Panc1 (cell line): ENCODE measurements around the gene SLAMF1. TPM values are rescaled to one million over a fixed set of nuclear protein-coding genes. Genes with fewer than 3 reads are reported as not detected.

Experiments
- ATAC-seq: fragments of 200-7000 bp; cut with Tn5 transposase; 2 replicates; pipeline ENCODE4 v1.9.1; 2020; ENCODE audit warnings: mild to moderate bottlenecking, moderate library complexity
- BruUV-seq: library from RNA; stranded (reverse); fragments of 400-500 nt; replicated peaks from 2 replicates; lab custom pipeline; 2021; lab: Mats Ljungman, UMichigan
- CTCF ChIA-PET: fragments of 300-600 bp; sonication (Branson Sonifier 250); formaldehyde crosslinking; loops from one replicate; lab custom pipeline; 2022; ENCODE audit warnings: antibody characterized with exemption; lab: Charles Lee
- POLR2A ChIA-PET: fragments of 300-600 bp; sonication (Branson Sonifier 250); formaldehyde crosslinking; loops from one replicate; lab custom pipeline; 2022; ENCODE audit warnings: antibody characterized with exemption; lab: Charles Lee
- DNase-seq: peaks from one replicate; pipeline ENCODE4 v3.0.0-alpha.2; 2010; ENCODE audit warnings: low read depth, low spot score
- H3K27ac ChIP-seq: 2 replicates; pipeline ENCODE4 v1.5.1; 2011; ENCODE audit warnings: mild to moderate bottlenecking, low read length, inconsistent platforms
- H3K27me3 ChIP-seq: fragments of 200-500 bp; sonication (Bioruptor generic); 2 replicates; pipeline ENCODE4 v1.6.0; 2014; ENCODE audit warnings: low read length, inconsistent platforms; ENCODE audit not compliant: control insufficient read depth, insufficient read depth
- H3K36me3 ChIP-seq: fragments of 200-500 bp; sonication (Bioruptor generic); 2 replicates; pipeline ENCODE4 v1.5.1; 2014; ENCODE audit warnings: inconsistent platforms, mild to moderate bottlenecking, low read length, moderate library complexity; ENCODE audit not compliant: control insufficient read depth, insufficient read depth
- H3K4me1 ChIP-seq: 2 replicates; pipeline ENCODE4 v1.5.1; 2011; ENCODE audit warnings: inconsistent platforms, mild to moderate bottlenecking, low read length, moderate library complexity; ENCODE audit not compliant: control insufficient read depth, insufficient read depth
- H3K4me3 ChIP-seq, 2 experiments: 2 replicates each; pipeline ENCODE4 v1.5.1; 2011 to 2012; ENCODE audit warnings: low read depth in 2 of 2, low read length in 2 of 2, mild to moderate bottlenecking in 2 of 2, inconsistent platforms in 1 of 2, moderate library complexity in 1 of 2
- H3K9me3 ChIP-seq: fragments of 200-500 bp; sonication (Bioruptor generic); 2 replicates; pipeline ENCODE4 v1.5.1; 2014; ENCODE audit warnings: low read depth, mild to moderate bottlenecking, inconsistent platforms, low read length, moderate library complexity; ENCODE audit not compliant: control insufficient read depth, insufficient read depth
- POLR2AphosphoS5 ChIP-seq: IDR thresholded peaks from 2 replicates; pipeline ENCODE4 v1.6.1; 2012; ENCODE audit warnings: mild to moderate bottlenecking, low read depth, low read length, moderate library complexity
- SIN3A ChIP-seq: IDR thresholded peaks from 2 replicates; pipeline ENCODE4 v1.6.1; 2012; ENCODE audit warnings: low read depth, mild to moderate bottlenecking, low read length, moderate library complexity, borderline replicate concordance; ENCODE audit not compliant: insufficient read depth
- TCF7L2 ChIP-seq: IDR thresholded peaks from 2 replicates; pipeline ENCODE4 v1.6.1; 2011; ENCODE audit warnings: mild to moderate bottlenecking, low read depth, low read length, inconsistent platforms
- in situ Hi-C: cut with HindIII; loops from 2 replicates; pipeline ENCODE4 v1.10.0; 2016; ENCODE audit warnings: low sequenced_read_pairs, low pct_unique_long_range_greater_than_20kb
- intact Hi-C: fragments of 100-400 bp; cut with micrococcal nuclease; formaldehyde crosslinking; loops from one replicate; pipeline ENCODE4 v1.10.0; 2022; ENCODE audit not compliant: unreplicated experiment
- total RNA-seq: library from RNA; stranded (reverse); gene quantifications from one replicate; pipeline ENCODE4 v1.2.1, GENCODE V29; 2021; ENCODE audit not compliant: unreplicated experiment
- TF ChIP-seq, protein P1 (sequence below): fragments of 450-650 bp; IDR thresholded peaks from 2 replicates; pipeline ENCODE4 v1.5.1; 2017; ENCODE audit warnings: mild to moderate bottlenecking
- TF ChIP-seq, protein P2 (sequence below), 2 experiments: IDR thresholded peaks; 2 replicates each; pipeline ENCODE4 v1.6.1; 2011 to 2012; ENCODE audit warnings: low read depth in 2 of 2, control low read depth in 1 of 2, low read length in 1 of 2, mild to moderate bottlenecking in 1 of 2, moderate library complexity in 1 of 2; ENCODE audit not compliant: insufficient read depth in 1 of 2

Gene SLAMF1
- total RNA-seq, 1 experiment from 2014 or later = not detected

GRCh38 chr1:160636076-160636475 lies 10.8 kb downstream of the SLAMF1 start:
- in situ Hi-C loops (no loop called here), intact Hi-C loops (no loop called here)
- ChIA-PET CTCF (no interaction called here), POLR2A (no interaction called here)
- Histone ChIP-seq H3K4me1 (no peaks in the 10 kb centered on the region), H3K4me3 (no peak overlapping the region), H3K36me3 (no peaks in the 10 kb centered on the region), H3K27me3 (peaks cover 2% of the 10 kb centered on the region; the same call in 1 of the 2 replicates), H3K27ac (no peak overlapping the region), H3K9me3 (no peaks in the 10 kb centered on the region)
- no TSS peak for BruUV-seq
- no peak for TF ChIP-seq SIN3A
- TF ChIP-seq, protein P1, sequence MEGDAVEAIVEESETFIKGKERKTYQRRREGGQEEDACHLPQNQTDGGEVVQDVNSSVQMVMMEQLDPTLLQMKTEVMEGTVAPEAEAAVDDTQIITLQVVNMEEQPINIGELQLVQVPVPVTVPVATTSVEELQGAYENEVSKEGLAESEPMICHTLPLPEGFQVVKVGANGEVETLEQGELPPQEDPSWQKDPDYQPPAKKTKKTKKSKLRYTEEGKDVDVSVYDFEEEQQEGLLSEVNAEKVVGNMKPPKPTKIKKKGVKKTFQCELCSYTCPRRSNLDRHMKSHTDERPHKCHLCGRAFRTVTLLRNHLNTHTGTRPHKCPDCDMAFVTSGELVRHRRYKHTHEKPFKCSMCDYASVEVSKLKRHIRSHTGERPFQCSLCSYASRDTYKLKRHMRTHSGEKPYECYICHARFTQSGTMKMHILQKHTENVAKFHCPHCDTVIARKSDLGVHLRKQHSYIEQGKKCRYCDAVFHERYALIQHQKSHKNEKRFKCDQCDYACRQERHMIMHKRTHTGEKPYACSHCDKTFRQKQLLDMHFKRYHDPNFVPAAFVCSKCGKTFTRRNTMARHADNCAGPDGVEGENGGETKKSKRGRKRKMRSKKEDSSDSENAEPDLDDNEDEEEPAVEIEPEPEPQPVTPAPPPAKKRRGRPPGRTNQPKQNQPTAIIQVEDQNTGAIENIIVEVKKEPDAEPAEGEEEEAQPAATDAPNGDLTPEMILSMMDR = no peak
- no peak for TF ChIP-seq POLR2AphosphoS5
- no peak for TF ChIP-seq TCF7L2
- TF ChIP-seq, protein P2, sequence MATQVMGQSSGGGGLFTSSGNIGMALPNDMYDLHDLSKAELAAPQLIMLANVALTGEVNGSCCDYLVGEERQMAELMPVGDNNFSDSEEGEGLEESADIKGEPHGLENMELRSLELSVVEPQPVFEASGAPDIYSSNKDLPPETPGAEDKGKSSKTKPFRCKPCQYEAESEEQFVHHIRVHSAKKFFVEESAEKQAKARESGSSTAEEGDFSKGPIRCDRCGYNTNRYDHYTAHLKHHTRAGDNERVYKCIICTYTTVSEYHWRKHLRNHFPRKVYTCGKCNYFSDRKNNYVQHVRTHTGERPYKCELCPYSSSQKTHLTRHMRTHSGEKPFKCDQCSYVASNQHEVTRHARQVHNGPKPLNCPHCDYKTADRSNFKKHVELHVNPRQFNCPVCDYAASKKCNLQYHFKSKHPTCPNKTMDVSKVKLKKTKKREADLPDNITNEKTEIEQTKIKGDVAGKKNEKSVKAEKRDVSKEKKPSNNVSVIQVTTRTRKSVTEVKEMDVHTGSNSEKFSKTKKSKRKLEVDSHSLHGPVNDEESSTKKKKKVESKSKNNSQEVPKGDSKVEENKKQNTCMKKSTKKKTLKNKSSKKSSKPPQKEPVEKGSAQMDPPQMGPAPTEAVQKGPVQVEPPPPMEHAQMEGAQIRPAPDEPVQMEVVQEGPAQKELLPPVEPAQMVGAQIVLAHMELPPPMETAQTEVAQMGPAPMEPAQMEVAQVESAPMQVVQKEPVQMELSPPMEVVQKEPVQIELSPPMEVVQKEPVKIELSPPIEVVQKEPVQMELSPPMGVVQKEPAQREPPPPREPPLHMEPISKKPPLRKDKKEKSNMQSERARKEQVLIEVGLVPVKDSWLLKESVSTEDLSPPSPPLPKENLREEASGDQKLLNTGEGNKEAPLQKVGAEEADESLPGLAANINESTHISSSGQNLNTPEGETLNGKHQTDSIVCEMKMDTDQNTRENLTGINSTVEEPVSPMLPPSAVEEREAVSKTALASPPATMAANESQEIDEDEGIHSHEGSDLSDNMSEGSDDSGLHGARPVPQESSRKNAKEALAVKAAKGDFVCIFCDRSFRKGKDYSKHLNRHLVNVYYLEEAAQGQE (IDR thresholded peaks at IDR 0.05; ENCODE audit: insufficient read depth in 1 of 2, low read depth in 2 of 2, low read length in 1 of 2) = no peak
- ATAC-seq = no peak
- no peak for DNase-seq

DNA sequence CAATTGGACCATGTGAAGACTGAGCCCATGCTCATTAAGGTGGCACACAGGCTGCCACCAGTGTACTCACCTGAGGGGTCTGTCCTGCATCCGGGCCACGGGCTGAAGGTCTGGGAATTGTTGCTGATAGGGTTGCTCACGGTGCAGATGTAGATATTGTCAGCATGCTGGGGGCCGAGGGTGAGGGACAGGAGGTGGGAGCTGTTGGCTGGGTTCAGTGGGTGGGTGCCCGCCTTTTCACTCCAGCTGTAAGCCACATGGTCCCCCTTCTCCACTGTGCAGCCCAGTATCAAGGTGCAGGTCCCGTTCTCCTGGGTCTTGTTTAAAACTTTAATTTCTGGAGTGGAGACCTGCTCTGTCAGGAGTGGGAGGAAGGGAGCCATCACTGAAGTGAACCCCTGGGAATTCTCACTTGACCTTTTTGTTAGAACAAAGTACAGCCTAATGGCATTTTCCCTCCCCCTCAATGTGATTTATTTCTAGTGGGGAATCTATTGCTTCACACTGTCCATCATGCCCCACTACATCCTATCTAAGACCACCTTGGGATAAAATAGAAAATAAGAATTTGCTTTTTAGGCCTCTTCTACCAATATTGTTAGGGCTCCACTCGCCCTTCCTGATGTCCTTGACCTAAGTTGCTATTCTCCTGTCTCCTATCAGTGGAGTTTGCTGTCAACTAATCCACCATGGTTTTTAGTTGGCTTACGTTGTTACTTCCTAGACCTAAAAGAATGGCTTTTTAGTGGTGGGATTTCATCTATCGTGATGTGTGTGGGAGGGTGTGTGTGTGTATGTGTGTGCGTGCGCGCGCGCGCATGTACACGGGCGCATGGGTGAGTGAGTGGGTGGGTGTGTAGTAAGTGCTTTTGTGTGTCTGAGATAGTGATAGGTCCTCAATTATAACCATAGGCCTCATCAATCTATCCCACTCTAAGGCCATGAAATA lies 12.0 kb downstream of the SLAMF1 start:
- BruUV-seq = no TSS peak
- ChIA-PET CTCF (no interaction called here), POLR2A (no interaction called here)
- no peaks in the 10 kb centered on the region for H3K9me3 ChIP-seq
- no peaks in the 10 kb centered on the region; the same call in 1 of the 2 replicates for H3K27me3 ChIP-seq
- no peak overlapping the region for H3K27ac ChIP-seq
- H3K4me3 ChIP-seq = no peak overlapping the region
- in situ Hi-C loops (no loop called here), intact Hi-C loops (no loop called here)
- DNase-seq (no peak), ATAC-seq (no peak)
- H3K4me1 ChIP-seq = no peaks in the 10 kb centered on the region
- TF ChIP-seq, protein P2 (IDR thresholded peaks at IDR 0.05; ENCODE audit: insufficient read depth in 1 of 2, low read depth in 2 of 2, low read length in 1 of 2) = no peak
- TF ChIP-seq POLR2AphosphoS5 (no peak), SIN3A (no peak), TCF7L2 (no peak)
- TF ChIP-seq, protein P1 = no peak
- no peaks in the 10 kb centered on the region for H3K36me3 ChIP-seq
